ENCODE measurements around the gene CASP5. TPM values are rescaled to one million over a fixed set of nuclear protein-coding genes. Genes with fewer than 3 reads are reported as not detected.
"Not testable (repeated sequence)": the region's sequence is repeated elsewhere in the genome, so short reads cannot be mapped to it uniquely, and the experiment has no call there.

CASP5 gene
- total RNA-seq, 2 experiments from 2014 or later, result not detected

DNA sequence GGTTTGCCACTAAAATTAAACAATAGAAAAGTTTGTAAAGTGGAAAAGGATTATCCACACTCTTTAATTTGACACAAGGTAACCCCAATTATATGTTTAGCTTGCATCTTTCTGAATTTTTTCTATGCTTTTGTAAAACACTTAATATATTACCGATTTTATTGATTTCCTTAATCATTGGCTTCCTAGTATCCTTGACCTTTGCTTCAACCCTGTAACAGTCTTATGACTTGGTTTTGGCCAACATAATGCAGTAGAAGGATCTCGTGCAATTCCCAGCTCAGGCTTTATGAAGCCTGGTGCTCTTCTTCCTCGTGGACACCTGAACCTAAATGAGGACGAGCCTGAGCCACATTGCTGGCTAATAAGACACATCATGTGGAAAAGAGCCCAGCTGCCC lies 31.0 kb downstream of the CASP5 start:
- H3K4me3 Mint-ChIP-seq, result no peak overlapping the region
- DNase-seq, result no peak
- H3K9me3 Mint-ChIP-seq (ENCODE audit: insufficient read depth), result peaks cover 3% of the 10 kb centered on the region
- H3K27ac Mint-ChIP-seq, result no peak overlapping the region
- no peaks in the 10 kb centered on the region for H3K36me3 Mint-ChIP-seq (ENCODE audit: low read depth)
- no peak for ATAC-seq
- ChIA-PET POLR2A (no interaction called here), CTCF (no interaction called here)
- peaks cover 11% of the 10 kb centered on the region for H3K4me1 Mint-ChIP-seq (ENCODE audit: low read depth)
- H3K27me3 Mint-ChIP-seq (ENCODE audit: low read depth), result no peaks in the 10 kb centered on the region

DNA sequence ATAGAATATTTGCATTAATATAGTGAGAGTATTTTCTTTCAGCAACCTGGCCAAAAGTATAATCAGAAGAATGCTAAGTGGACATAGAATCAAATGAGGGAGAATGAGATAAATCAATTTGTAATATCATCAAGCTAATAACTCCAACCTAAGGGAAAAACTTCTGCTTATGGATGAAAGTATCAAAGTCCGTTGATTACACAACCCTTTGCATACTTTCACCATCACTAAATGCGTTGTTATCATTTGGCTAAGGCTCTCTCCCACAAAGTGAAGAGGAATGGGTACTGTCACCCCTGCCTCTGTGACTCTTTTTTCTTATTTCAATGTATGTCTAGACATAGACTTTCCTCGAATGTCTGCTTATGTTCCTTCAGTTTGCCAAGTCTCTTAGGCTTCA lies 38.2 kb downstream of the CASP5 start:
- ChIA-PET CTCF (interaction anchor here (1.1 kb wide), 1 partner anchor 16 kb away, joined by 3 read pairs; no protein-coding TSS in a partner anchor), POLR2A (no interaction called here)
- Mint-ChIP-seq H3K27me3 (ENCODE audit: low read depth) (no peaks in the 10 kb centered on the region), H3K9me3 (ENCODE audit: insufficient read depth) (no peaks in the 10 kb centered on the region), H3K36me3 (ENCODE audit: low read depth) (no peaks in the 10 kb centered on the region), H3K4me3 (no peak overlapping the region), H3K4me1 (ENCODE audit: low read depth) (no peaks in the 10 kb centered on the region), H3K27ac (no peak overlapping the region)
- no peak for DNase-seq
- no peak for ATAC-seq

DNA sequence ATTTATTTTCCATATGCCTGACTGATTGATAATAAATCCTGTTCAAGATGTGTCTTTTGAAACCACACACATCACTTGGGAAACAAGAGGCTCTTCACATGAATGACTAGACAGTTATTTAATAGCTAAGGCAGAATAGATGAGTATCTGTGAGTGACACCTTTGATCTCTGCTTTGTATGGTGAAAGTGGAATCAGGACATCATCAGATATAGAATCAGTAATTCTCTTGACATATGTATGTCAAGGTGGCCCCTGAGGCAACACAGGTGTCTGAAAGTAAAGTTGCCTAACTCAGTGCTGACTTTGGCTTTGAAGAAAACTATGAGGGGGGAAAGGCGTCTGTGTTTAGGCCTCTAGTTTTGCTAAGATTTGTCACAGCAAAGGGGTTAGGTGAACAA lies 43.1 kb downstream of the CASP5 start:
- ChIA-PET CTCF (no interaction called here), POLR2A (no interaction called here)
- no peak for DNase-seq
- no peak overlapping the region for H3K27ac Mint-ChIP-seq
- H3K36me3 Mint-ChIP-seq (ENCODE audit: low read depth), result peaks cover 2% of the 10 kb centered on the region
- H3K27me3 Mint-ChIP-seq (ENCODE audit: low read depth), result no peaks in the 10 kb centered on the region
- peaks cover under 1% of the 10 kb centered on the region for H3K9me3 Mint-ChIP-seq (ENCODE audit: insufficient read depth)
- no peak overlapping the region for H3K4me3 Mint-ChIP-seq
- H3K4me1 Mint-ChIP-seq (ENCODE audit: low read depth), result no peaks in the 10 kb centered on the region
- no peak for ATAC-seq

DNA sequence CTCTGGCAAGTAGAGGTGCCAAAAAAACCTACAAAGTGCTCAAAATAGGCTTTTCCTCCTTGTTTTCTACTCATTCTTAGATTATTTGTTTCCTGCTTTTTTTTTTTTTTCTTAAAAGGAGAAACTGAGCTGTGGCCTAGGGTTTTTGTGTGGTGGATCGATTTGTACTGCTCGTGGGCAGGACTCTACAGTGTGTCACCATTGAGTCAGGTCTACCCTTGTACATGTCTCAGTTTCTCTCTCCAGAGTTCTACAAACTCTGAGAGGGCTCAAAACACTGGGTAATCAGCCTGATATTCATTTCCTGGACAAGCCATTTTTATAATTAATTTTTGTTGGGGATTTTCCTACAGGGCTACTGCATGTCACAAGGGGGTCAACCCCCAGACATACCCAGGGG lies 49.4 kb downstream of the CASP5 start:
- ATAC-seq, result no peak
- no peak for DNase-seq
- H3K4me3 Mint-ChIP-seq, result no peak overlapping the region
- ChIA-PET POLR2A (no interaction called here), CTCF (no interaction called here)
- peaks cover 4% of the 10 kb centered on the region for H3K4me1 Mint-ChIP-seq (ENCODE audit: low read depth)
- peaks cover 14% of the 10 kb centered on the region for H3K36me3 Mint-ChIP-seq (ENCODE audit: low read depth)
- no peak overlapping the region for H3K27ac Mint-ChIP-seq
- H3K9me3 Mint-ChIP-seq (ENCODE audit: insufficient read depth), result peaks cover 28% of the 10 kb centered on the region
- H3K27me3 Mint-ChIP-seq (ENCODE audit: low read depth), result no peaks in the 10 kb centered on the region

DNA sequence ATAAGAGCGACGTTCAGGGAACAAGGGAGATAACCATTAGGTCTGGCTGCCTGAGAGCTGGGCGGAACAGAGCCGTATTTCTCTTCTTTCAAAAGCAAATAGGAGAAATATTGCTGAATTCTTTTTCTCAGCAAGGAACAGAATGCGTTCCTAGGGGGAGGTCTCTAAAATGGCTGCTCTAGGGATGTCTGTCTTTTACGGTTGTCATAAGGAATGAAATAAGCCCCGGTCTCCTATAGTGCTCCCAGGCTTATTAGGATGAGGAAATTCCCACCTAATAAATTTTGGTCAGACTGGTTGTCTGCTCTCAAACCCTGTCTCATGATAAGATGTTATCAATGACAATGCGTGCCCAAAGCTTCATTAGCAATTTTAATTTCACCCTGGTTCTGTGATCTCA lies 50.0 kb downstream of the CASP5 start:
- ATAC-seq; H3K4me1 Mint-ChIP-seq (ENCODE audit: low read depth); H3K27ac Mint-ChIP-seq; H3K4me3 Mint-ChIP-seq; CTCF ChIA-PET; DNase-seq; POLR2A ChIA-PET; H3K27me3 Mint-ChIP-seq (ENCODE audit: low read depth): not testable (repeated sequence)
- peaks cover 28% of the 10 kb centered on the region for H3K9me3 Mint-ChIP-seq (ENCODE audit: insufficient read depth)
- H3K36me3 Mint-ChIP-seq (ENCODE audit: low read depth), result peaks cover 19% of the 10 kb centered on the region

DNA sequence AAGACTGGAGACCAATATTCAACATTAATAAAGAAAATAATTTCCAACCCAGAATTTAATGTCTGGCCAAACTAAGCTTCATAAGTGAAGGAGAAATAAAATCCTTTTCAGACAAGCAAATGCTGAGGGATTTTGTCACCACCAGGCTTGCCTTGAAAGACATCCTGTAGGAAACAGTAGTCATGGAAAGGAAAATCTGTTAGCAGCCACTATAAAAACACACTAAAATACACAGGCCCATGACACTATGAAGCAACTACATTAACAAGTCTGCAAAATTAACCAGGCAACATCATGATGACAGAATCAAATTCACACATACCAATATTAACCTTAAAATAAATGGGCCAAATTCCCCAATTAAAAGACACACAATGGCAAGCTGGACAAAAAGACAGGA lies 52.2 kb downstream of the CASP5 start:
- no peak for ATAC-seq
- no peak overlapping the region for H3K27ac Mint-ChIP-seq
- CTCF ChIA-PET, result interaction anchor here (0.9 kb wide), 1 partner anchor 10 kb away, joined by 3 read pairs; no protein-coding TSS in a partner anchor
- peaks cover 29% of the 10 kb centered on the region for H3K36me3 Mint-ChIP-seq (ENCODE audit: low read depth)
- no peaks in the 10 kb centered on the region for H3K27me3 Mint-ChIP-seq (ENCODE audit: low read depth)
- no peak for DNase-seq
- peaks cover 18% of the 10 kb centered on the region for H3K4me1 Mint-ChIP-seq (ENCODE audit: low read depth)
- no peak overlapping the region for H3K4me3 Mint-ChIP-seq
- H3K9me3 Mint-ChIP-seq (ENCODE audit: insufficient read depth), result peaks cover 28% of the 10 kb centered on the region
- POLR2A ChIA-PET, result no interaction called here

- Mint-ChIP-seq H3K27ac (peak overlapping the region; percentile 94), H3K4me3 (peak overlapping the region; percentile 92), H3K4me1 (ENCODE audit: low read depth) (peaks cover 27% of the 10 kb centered on the region), H3K36me3 (ENCODE audit: low read depth) (peaks cover 42% of the 10 kb centered on the region), H3K27me3 (ENCODE audit: low read depth) (no peaks in the 10 kb centered on the region), H3K9me3 (ENCODE audit: insufficient read depth) (peaks cover 33% of the 10 kb centered on the region)
- DNase-seq (no peak), ATAC-seq (peak; percentile 16)
- ChIA-PET CTCF (interaction anchor here (1.0 to 1.5 kb wide), 4 partner anchors 12 to 22 kb away, joined by 3 to 5 read pairs (median 4); no protein-coding TSS in a partner anchor), POLR2A (interaction anchor here (0.6 to 0.8 kb wide), 2 partner anchors 10 to 198 kb away, joined by 3 to 4 read pairs; no protein-coding TSS in a partner anchor)
Measured at GRCh38 chr11:104968856-104969776, 53.9 kb downstream of the CASP5 start.

DNA sequence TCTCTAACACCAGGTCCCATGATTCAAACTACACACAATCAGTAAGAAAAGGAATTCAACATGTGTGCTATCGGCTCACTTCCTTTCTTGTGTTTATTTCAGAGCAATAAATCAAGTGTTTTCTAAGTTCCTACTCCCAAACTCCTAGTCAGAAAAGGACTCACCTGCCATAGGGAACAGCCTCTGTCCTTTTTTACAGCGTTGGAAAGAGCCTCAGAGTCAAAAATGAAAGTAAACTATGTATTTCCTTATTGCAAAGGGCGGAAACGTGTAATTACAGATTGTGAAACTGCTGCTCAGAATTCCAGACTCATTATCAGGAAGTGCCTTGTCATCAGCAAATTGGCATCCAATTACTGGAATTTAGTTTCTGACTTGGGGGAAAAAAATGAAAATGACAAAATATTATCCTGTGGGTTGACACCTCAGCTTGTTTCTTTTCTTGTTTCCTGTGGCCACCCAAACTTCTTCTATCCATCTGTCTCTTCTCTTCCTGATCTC lies 54.6 kb downstream of the CASP5 start, which contains the start of gene CASP4:
Gene CASP4 (minus strand): TSS at position 220 of the 501 bp plus-strand sequence. CDS start 49 bp downstream, at position 171.
- CTCF ChIA-PET, result interaction anchor here (1.1 to 1.5 kb wide), 5 partner anchors 11 to 70 kb away, joined by 3 to 5 read pairs (median 3); partner anchors contain the start of gene CASP12
- Mint-ChIP-seq H3K27me3 (ENCODE audit: low read depth) (no peaks in the 10 kb centered on the region), H3K36me3 (ENCODE audit: low read depth) (peaks cover 45% of the 10 kb centered on the region)

DNA sequence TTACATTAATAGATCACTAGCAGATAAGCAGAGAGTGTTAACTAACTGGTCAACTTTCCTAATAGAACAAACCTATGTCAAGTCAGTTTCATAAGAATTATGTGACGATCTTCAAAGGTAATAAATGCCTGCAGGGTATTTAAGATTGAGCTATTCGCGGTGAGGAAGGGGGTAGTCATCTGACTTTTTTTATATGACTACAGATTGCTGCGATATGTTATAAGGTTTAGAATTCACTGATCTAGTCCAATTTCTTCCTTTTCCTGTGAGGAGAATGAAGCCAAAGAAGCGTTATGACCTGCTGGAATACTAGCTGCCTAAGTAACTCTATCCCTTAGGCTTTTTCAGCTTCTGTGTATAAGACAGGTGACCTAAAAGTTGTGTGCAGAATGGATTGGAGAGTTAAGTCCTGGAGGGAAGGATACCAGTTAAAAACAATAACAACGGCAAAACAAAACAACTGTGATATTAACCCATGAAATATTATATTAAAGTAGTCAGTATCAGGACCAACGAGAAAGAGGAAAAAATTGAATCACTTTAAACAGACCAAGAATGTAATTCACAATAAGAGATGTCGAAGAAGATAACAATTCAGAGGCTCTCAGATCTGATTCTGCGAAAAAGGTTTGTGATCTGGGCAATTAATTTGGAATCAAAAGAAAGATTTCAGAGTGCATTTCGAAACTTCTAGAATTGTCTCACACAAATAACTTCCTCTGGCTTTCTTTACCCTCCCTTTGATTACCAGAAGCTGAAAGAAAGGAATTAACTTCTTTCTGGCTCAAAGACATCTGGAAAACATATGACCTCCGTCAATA lies 55.2 kb downstream of the CASP5 start:
- Mint-ChIP-seq H3K4me1 (ENCODE audit: low read depth) (peaks cover 28% of the 10 kb centered on the region), H3K27me3 (ENCODE audit: low read depth) (no peaks in the 10 kb centered on the region), H3K27ac (peak overlapping the region; percentile 94), H3K4me3 (peak overlapping the region; percentile 92), H3K9me3 (ENCODE audit: insufficient read depth) (peaks cover 28% of the 10 kb centered on the region), H3K36me3 (ENCODE audit: low read depth) (peaks cover 45% of the 10 kb centered on the region)
- CTCF ChIA-PET, result interaction anchor here (0.8 to 1.5 kb wide), 6 partner anchors 10 to 70 kb away, joined by 3 to 6 read pairs (median 4); partner anchors contain the start of gene CASP12
- POLR2A ChIA-PET, result no interaction called here
- ATAC-seq, result peak; percentile 37
- DNase-seq, result no peak

More for the DNA sequence above, 54.6 kb downstream of the CASP5 start, which contains the start of gene CASP4:
- Mint-ChIP-seq H3K4me1 (ENCODE audit: low read depth) (peaks cover 27% of the 10 kb centered on the region), H3K4me3 (peak within 1 kb of the TSS; percentile 92), H3K9me3 (ENCODE audit: insufficient read depth) (peaks cover 28% of the 10 kb centered on the region), H3K27ac (peak within 1 kb of the TSS; percentile 94)
- ATAC-seq (peak; percentile 83), DNase-seq (no peak)
- POLR2A ChIA-PET, result interaction anchor here (0.8 kb wide), 1 partner anchor 10 kb away, joined by 4 read pairs; no protein-coding TSS in a partner anchor

- Mint-ChIP-seq H3K36me3 (ENCODE audit: low read depth) (peaks cover 61% of the 10 kb centered on the region), H3K27me3 (ENCODE audit: low read depth) (no peaks in the 10 kb centered on the region), H3K4me3 (no peak overlapping the region), H3K4me1 (ENCODE audit: low read depth) (peaks cover 28% of the 10 kb centered on the region), H3K9me3 (ENCODE audit: insufficient read depth) (peaks cover 21% of the 10 kb centered on the region), H3K27ac (peak overlapping the region; percentile 17)
- no peak for DNase-seq
- no peak for ATAC-seq
- POLR2A ChIA-PET, result no interaction called here
- CTCF ChIA-PET, result interaction anchor here (0.8 kb wide), 1 partner anchor 19 kb away, joined by 3 read pairs; no protein-coding TSS in a partner anchor
Measured at GRCh38 chr11:104965735-104966134, 57.2 kb downstream of the CASP5 start.

GRCh38 chr11:104964247-104964646 lies 58.7 kb downstream of the CASP5 start:
- CTCF ChIA-PET, result no interaction called here
- H3K4me3 Mint-ChIP-seq, result no peak overlapping the region
- POLR2A ChIA-PET, result no interaction called here
- H3K36me3 Mint-ChIP-seq (ENCODE audit: low read depth), result peaks cover 70% of the 10 kb centered on the region
- H3K4me1 Mint-ChIP-seq (ENCODE audit: low read depth), result peaks cover 28% of the 10 kb centered on the region
- ATAC-seq (no peak), DNase-seq (no peak)
- no peaks in the 10 kb centered on the region for H3K27me3 Mint-ChIP-seq (ENCODE audit: low read depth)
- peaks cover 21% of the 10 kb centered on the region for H3K9me3 Mint-ChIP-seq (ENCODE audit: insufficient read depth)
- H3K27ac Mint-ChIP-seq, result no peak overlapping the region

All from activated CD8-positive, alpha-beta T cell treated with anti-CD3 and anti-CD28 coated beads, Interleukin-2, amount 10 ng/mL, durations not matched to agents 7 days and 5 days (primary cell).